HG02981 (cell line): ENCODE results near the gene DMBX1.
A peak's percentile ranks its signal among the peaks of the same experiment; 100 is the strongest.

Source experiments
- ATAC-seq: cut with Tn5 transposase; IDR thresholded peaks from one replicate; pipeline ENCODE4 v1.9.1; 2021; ENCODE audit warnings: mild to moderate bottlenecking, moderate library complexity; ENCODE audit not compliant: unreplicated experiment

The DMBX1 gene

GRCh38 chr1:46458846-46459245, 30.8 kb upstream of the DMBX1 start:
- no peak for ATAC-seq

GRCh38 chr1:46459315-46459714, 30.3 kb upstream of the DMBX1 start:
- no peak for ATAC-seq

GRCh38 chr1:46461017-46461808, 28.4 kb upstream of the DMBX1 start:
- ATAC-seq, result no peak

GRCh38 chr1:46461809-46462448, 27.7 kb upstream of the DMBX1 start:
- no peak for ATAC-seq

- no peak for ATAC-seq
Measured at GRCh38 chr1:46464013-46464548, 25.6 kb upstream of the DMBX1 start.

- no peak for ATAC-seq
Measured at GRCh38 chr1:46464915-46465314, 24.7 kb upstream of the DMBX1 start.

- no peak for ATAC-seq
Measured at GRCh38 chr1:46465981-46466476, 23.6 kb upstream of the DMBX1 start.

- no peak for ATAC-seq
Measured at GRCh38 chr1:46466477-46467182, 23.0 kb upstream of the DMBX1 start.

GRCh38 chr1:46467183-46467504, 22.5 kb upstream of the DMBX1 start:
- ATAC-seq, result no peak

GRCh38 chr1:46469881-46470280, 19.8 kb upstream of the DMBX1 start:
- ATAC-seq, result no peak

GRCh38 chr1:46471848-46472492, 17.7 kb upstream of the DMBX1 start:
- ATAC-seq, result no peak

- no peak for ATAC-seq
Measured at GRCh38 chr1:46472498-46473181, 17.0 kb upstream of the DMBX1 start.

- no peak for ATAC-seq
Measured at GRCh38 chr1:46473991-46474390, 15.6 kb upstream of the DMBX1 start.

GRCh38 chr1:46474570-46474969, 15.1 kb upstream of the DMBX1 start:
- ATAC-seq, result no peak

- no peak for ATAC-seq
Measured at GRCh38 chr1:46476673-46477072, 13.0 kb upstream of the DMBX1 start.

GRCh38 chr1:46477153-46477929, 12.3 kb upstream of the DMBX1 start:
- ATAC-seq, result peak; percentile 53

GRCh38 chr1:46478721-46479485, 10.7 kb upstream of the DMBX1 start:
- ATAC-seq, result no peak

GRCh38 chr1:46479744-46480350, 9.8 kb upstream of the DMBX1 start:
- no peak for ATAC-seq
